Spleen (tissue), 11 donors: ENCODE measurements around the gene PTPRZ1. TPM values are rescaled to one million over a fixed set of nuclear protein-coding genes. Genes with fewer than 3 reads are reported as not detected.

Experiments
- DNase-seq: peaks from one replicate; pipeline ENCODE4 v3.0.0-alpha.2; 2020
- H3K27ac ChIP-seq, 8 donors: fragments of 200-600 bp; sonication (generic) in 7 of 8; 1 replicate in 4 of 8; 2 replicates in 4 of 8; pipeline versions ENCODE4 v1.5.0 to v1.8.0; 2016 to 2021; ENCODE audit warnings: inconsistent platforms in 4 of 8, mild to moderate bottlenecking in 4 of 8, moderate library complexity in 1 of 8
- H3K27me3 ChIP-seq, 7 donors: fragments of 200-600 bp; sonication (generic) in 6 of 7; replicated peaks in 1 of 7; 1 replicate in 4 of 7; 2 replicates in 3 of 7; pipeline versions ENCODE4 v1.5.0 to v1.8.0; 2016 to 2021; ENCODE audit warnings: inconsistent platforms in 3 of 7, mild to moderate bottlenecking in 1 of 7
- H3K36me3 ChIP-seq, 6 donors: fragments of 200-600 bp; sonication (generic) in 5 of 6; 1 replicate in 4 of 6; 2 replicates in 2 of 6; pipeline versions ENCODE4 v1.5.0 to v1.8.0; 2016 to 2021; ENCODE audit warnings: inconsistent platforms in 2 of 6
- H3K4me1 ChIP-seq, 6 donors: fragments of 200-600 bp; sonication (generic) in 5 of 6; 1 replicate in 3 of 6; 2 replicates in 3 of 6; pipeline versions ENCODE4 v1.5.0 to v1.8.0; 2016 to 2021; ENCODE audit warnings: inconsistent platforms in 3 of 6
- H3K4me3 ChIP-seq, 8 donors: fragments of 200-600 bp; sonication (generic) in 7 of 8; 1 replicate in 4 of 8; 2 replicates in 4 of 8; pipeline versions ENCODE4 v1.5.0 to v1.8.0; 2016 to 2021; ENCODE audit warnings: inconsistent platforms in 4 of 8, mild to moderate bottlenecking in 4 of 8, moderate library complexity in 2 of 8
- H3K9me3 ChIP-seq, 8 donors: fragments of 200-600 bp; sonication (generic) in 7 of 8; 1 replicate in 4 of 8; 2 replicates in 4 of 8; pipeline versions ENCODE4 v1.5.0 to v1.8.0; 2016 to 2021; ENCODE audit warnings: inconsistent platforms in 4 of 8
- CTCF ChIP-seq, 11 experiments: fragments of 200-600 bp in 7 of 11; fragments of 450-650 bp in 4 of 11; sonication (generic) in 4 of 11; IDR thresholded peaks in 8 of 11; conservative IDR thresholded peaks in 3 of 11; 1 replicate in 7 of 11; 2 replicates in 4 of 11; pipeline versions ENCODE4 v1.4.0 to v1.8.0; 2016 to 2021; ENCODE audit warnings: antibody characterized with exemption in 11 of 11, inconsistent platforms in 4 of 11, mild to moderate bottlenecking in 1 of 11
- POLR2A ChIP-seq, 3 donors: fragments of 450-650 bp; IDR thresholded peaks; one replicate each; pipeline ENCODE4 v1.5.1; 2017; ENCODE audit warnings: antibody characterized with exemption in 3 of 3, mild to moderate bottlenecking in 1 of 3
- POLR2AphosphoS5 ChIP-seq, 3 donors: sonication (generic); formaldehyde crosslinking; IDR thresholded peaks; one replicate each; pipeline ENCODE4 v1.5.1; 2017; ENCODE audit warnings: antibody characterized with exemption in 3 of 3
- WGBS, 5 donors: extraction: QIAGEN DNeasy Blood & Tissue Kit in 3 of 5; methylation state at CpG; one replicate each; pipeline versions ENCODE4 v1.1.5 to v1.1.7; 2013 to 2018; 5-methylcytosine and 5-hydroxymethylcytosine counted together
- intact Hi-C: fragments of 100-400 bp; cut with DNase I; formaldehyde crosslinking; loops from one replicate; pipeline ENCODE4 v1.15.0; 2023; ENCODE audit warnings: low total_unique reads
- polyA plus RNA-seq, 3 donors: library from polyadenylated mRNA; stranded (reverse); fragments of 200-250 nt; gene quantifications; one replicate each; pipeline ENCODE4 v1.2.1, GENCODE V29; 2013
- total RNA-seq, 7 donors: library from RNA; depleted of rRNA in 3 of 7; stranded (reverse); fragments of >200 nt in 3 of 7; fragmentation: NEBNext Ultra II Directional in 4 of 7; extraction: Animal tissue kit (Norgen Biotek cat#: 25700) in 4 of 7; gene quantifications; one replicate each; pipeline versions ENCODE4 v1.1.0 to v1.2.1, GENCODE V29; 2016 to 2021
- donor health status: healthy with polysubstance abuse.
- donor health status: DM: no; HTN: no; CAD: no; lungs with moderate emphysema.
- donor health status: DM: no; HTN: no; CAD: no.
- donor health status: Bipolar disorder and iron deficiency.
- donor health status: healthy.
- donor health status: DM: no; HTN: no; CAD: no.
- donor health status: DM: yes; HTN: yes; CAD: no.

The PTPRZ1 gene
- total and polyA plus RNA-seq, 10 donors: 0.87 to 5.9 (median 1.4) TPM

DNA sequence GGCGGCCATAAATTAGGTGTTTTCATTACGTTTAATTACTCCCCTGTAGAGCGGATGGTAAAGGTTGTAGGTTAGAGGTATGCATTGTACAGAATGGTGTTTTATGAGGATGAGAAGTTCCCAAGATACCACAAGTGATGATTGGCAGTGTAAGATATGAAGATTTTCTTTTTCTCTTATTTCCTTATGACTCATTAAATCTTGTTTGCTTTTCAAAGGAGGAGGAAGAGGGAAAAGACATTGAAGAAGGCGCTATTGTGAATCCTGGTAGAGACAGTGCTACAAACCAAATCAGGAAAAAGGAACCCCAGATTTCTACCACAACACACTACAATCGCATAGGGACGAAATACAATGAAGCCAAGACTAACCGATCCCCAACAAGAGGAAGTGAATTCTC is 137.2 kb downstream of the PTPRZ1 start:
- H3K27me3 ChIP-seq: no peaks in the 10 kb centered on the region

GRCh38 chr7:122013065-122013464 is 140.1 kb downstream of the PTPRZ1 start:
- no peaks in the 10 kb centered on the region for H3K4me1 ChIP-seq
- H3K36me3 ChIP-seq: no peaks in the 10 kb centered on the region

More for the DNA sequence above, 137.2 kb downstream of the PTPRZ1 start:
- intact Hi-C loops: no loop called here
- Histone ChIP-seq H3K27ac (no peak overlapping the region), H3K4me3 (no peak overlapping the region), H3K9me3 (no peaks in the 10 kb centered on the region), H3K36me3 (no peaks in the 10 kb centered on the region), H3K4me1 (no peaks in the 10 kb centered on the region)
- WGBS, 5 donors: 92 to 97% (median 95%) methylated on average over 7 of the region's 7 CpGs
- DNase-seq: no peak
- TF ChIP-seq POLR2AphosphoS5 (IDR thresholded peaks at IDR 0.05) (no peak), CTCF (IDR thresholded peaks at IDR 0.05 in 8 of 11, conservative IDR thresholded peaks at IDR 0.05 in 3 of 11) (no peak), POLR2A (IDR thresholded peaks at IDR 0.05) (no peak)

DNA sequence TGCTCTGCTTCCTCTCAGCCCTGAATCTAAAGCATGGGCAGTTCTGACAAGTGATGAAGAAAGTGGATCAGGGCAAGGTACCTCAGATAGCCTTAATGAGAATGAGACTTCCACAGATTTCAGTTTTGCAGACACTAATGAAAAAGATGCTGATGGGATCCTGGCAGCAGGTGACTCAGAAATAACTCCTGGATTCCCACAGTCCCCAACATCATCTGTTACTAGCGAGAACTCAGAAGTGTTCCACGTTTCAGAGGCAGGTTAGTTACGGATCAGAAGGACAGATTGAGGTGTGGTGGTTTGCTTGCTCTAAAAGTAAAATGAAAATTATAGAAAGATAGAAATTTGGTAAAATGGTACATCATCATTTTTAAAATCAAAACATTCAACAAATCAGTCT is 140.7 kb downstream of the PTPRZ1 start:
- intact Hi-C loops: no loop called here
- H3K36me3 ChIP-seq: no peaks in the 10 kb centered on the region
- H3K27ac ChIP-seq: no peak overlapping the region
- TF ChIP-seq POLR2AphosphoS5 (IDR thresholded peaks at IDR 0.05) (no peak), CTCF (IDR thresholded peaks at IDR 0.05 in 8 of 11, conservative IDR thresholded peaks at IDR 0.05 in 3 of 11) (no peak), POLR2A (IDR thresholded peaks at IDR 0.05) (no peak)
- no peaks in the 10 kb centered on the region for H3K4me1 ChIP-seq
- H3K9me3 ChIP-seq: no peaks in the 10 kb centered on the region
- DNase-seq: no peak
- 75 to 88% (median 85%) methylated on average over 3 of the region's 3 CpGs for WGBS, 5 donors
- H3K4me3 ChIP-seq: no peak overlapping the region
- H3K27me3 ChIP-seq: no peaks in the 10 kb centered on the region

More at GRCh38 chr7:122013065-122013464, 140.1 kb downstream of the PTPRZ1 start:
- no peaks in the 10 kb centered on the region for H3K27me3 ChIP-seq
- no peaks in the 10 kb centered on the region for H3K9me3 ChIP-seq
- DNase-seq: no peak
- H3K27ac ChIP-seq: no peak overlapping the region
- no peak overlapping the region for H3K4me3 ChIP-seq
- no peak for TF ChIP-seq CTCF (IDR thresholded peaks at IDR 0.05 in 8 of 11, conservative IDR thresholded peaks at IDR 0.05 in 3 of 11)
- intact Hi-C loops: no loop called here
- 41 to 54% (median 46%) methylated on average over 2 of the region's 2 CpGs for WGBS, 5 donors

- TF ChIP-seq POLR2AphosphoS5 (IDR thresholded peaks at IDR 0.05) (no peak), POLR2A (IDR thresholded peaks at IDR 0.05) (no peak), CTCF (IDR thresholded peaks at IDR 0.05 in 8 of 11, conservative IDR thresholded peaks at IDR 0.05 in 3 of 11) (no peak)
- Histone ChIP-seq H3K36me3 (no peaks in the 10 kb centered on the region), H3K4me3 (no peak overlapping the region), H3K27ac (no peak overlapping the region), H3K4me1 (no peaks in the 10 kb centered on the region), H3K27me3 (no peaks in the 10 kb centered on the region), H3K9me3 (no peaks in the 10 kb centered on the region)
- 80 to 100% (median 96%) methylated on average over 1 of the region's 1 CpG for WGBS, 5 donors
- DNase-seq: no peak
- intact Hi-C loops: no loop called here
Observed at GRCh38 chr7:122014697-122015096, 141.7 kb downstream of the PTPRZ1 start.
